ENCODE data around the gene STIP1. TPM values are rescaled to one million over a fixed set of nuclear protein-coding genes. Genes with fewer than 3 reads are reported as not detected.

STIP1 gene
- total and polyA plus RNA-seq, 9 of the 15 experiments (the other 6 are each of a cell fraction or from before 2014, with no cell fraction given): 58.1 to 465 (median 346) TPM

GRCh38 chr11:64206457-64207255 is 20.7 kb downstream of the STIP1 start, which contains the start of gene FERMT3 (continued):
- TF ChIP-seq THRB (CRISPR knock-in tag; conservative IDR thresholded peaks at IDR 0.05) (peak; percentile 29; the same call in 1 of the 2 replicates), MTA3 (IDR thresholded peaks at IDR 0.05; ENCODE audit: borderline replicate concordance) (peak; percentile 60; the same call in 1 of the 2 replicates), AFF1 (IDR thresholded peaks at IDR 0.05; ENCODE audit: low read depth in 1 of 2, partially characterized antibody in 2 of 2) (no peak), ZSCAN29 (IDR thresholded peaks at IDR 0.05) (0 out of 2 replicates have a peak, but pooled peaks have one; percentile 52), E2F3 (CRISPR knock-in tag; IDR thresholded peaks at IDR 0.05) (peak; percentile 50), MAX (CRISPR knock-in tag; IDR thresholded peaks at IDR 0.05) (peak; percentile 81), ARID3B (CRISPR knock-in tag; IDR thresholded peaks at IDR 0.05; ENCODE audit: borderline replicate concordance) (no peak), ZNF445 (CRISPR knock-in tag; IDR thresholded peaks at IDR 0.05; ENCODE audit: low read depth) (no peak), POLR2AphosphoS5 (IDR thresholded peaks at IDR 0.05; ENCODE audit: control insufficient read depth, insufficient read depth, low read depth, low read length) (peak; percentile 50; the same call in 1 of the 2 replicates), TARDBP (IDR thresholded peaks at IDR 0.05) (no peak), E2F1 (CRISPR knock-in tag; IDR thresholded peaks at IDR 0.05) (0 out of 2 replicates have a peak, but pooled peaks have one; percentile 52), RNF2 (IDR thresholded peaks at IDR 0.05) (peak; percentile 65; the same call in 1 of the 2 replicates), ZC3H4 (CRISPR knock-in tag; IDR thresholded peaks at IDR 0.05; ENCODE audit: borderline replicate concordance) (peak; percentile 61; the same call in 1 of the 2 replicates), POLR2A (conservative IDR thresholded peaks at IDR 0.05) (peak; percentile 76), HDGF (IDR thresholded peaks at IDR 0.05) (peak; percentile 65; the same call in 1 of the 2 replicates), ETV1 (tag; conservative IDR thresholded peaks at IDR 0.05; ENCODE audit: low read depth) (0 out of 2 replicates have a peak, but pooled peaks have one; percentile 52)
